ENCODE results near the gene AIF1L. TPM values are rescaled to one million over a fixed set of nuclear protein-coding genes. Genes with fewer than 3 reads are reported as not detected.

AIF1L gene
- total RNA-seq, 1 donor from 2014 or later: 23.7 TPM

GRCh38 chr9:131117762-131118145 lies 21.4 kb downstream of the AIF1L start:
- peaks cover 8% of the 10 kb centered on the region for H3K4me1 ChIP-seq (ENCODE audit: insufficient read depth, low read length)
- H3K27ac ChIP-seq (ENCODE audit: low read depth, low read length): no peak overlapping the region
- no peak overlapping the region for H3K4me3 ChIP-seq (ENCODE audit: insufficient read depth, low read depth, low read length)
- H2AFZ ChIP-seq (ENCODE audit: low read depth, low read length): no peak overlapping the region
- Mint-ChIP-seq H3K27me3 (ENCODE audit: low read depth, unreplicated experiment) (peaks cover 2% of the 10 kb centered on the region), H3K4me1 (ENCODE audit: low read depth, unreplicated experiment) (peaks cover 4% of the 10 kb centered on the region), H3K4me3 (ENCODE audit: unreplicated experiment) (no peak overlapping the region), H3K27ac (ENCODE audit: unreplicated experiment) (no peak overlapping the region), H3K36me3 (ENCODE audit: low read depth, unreplicated experiment) (no peaks in the 10 kb centered on the region), H3K9me3 (ENCODE audit: unreplicated experiment) (peaks cover under 1% of the 10 kb centered on the region)
- no peak for FAIRE-seq
- H4K20me1 ChIP-seq (ENCODE audit: insufficient read depth, low read length): no peaks in the 10 kb centered on the region
- no peak overlapping the region for H3K9ac ChIP-seq (ENCODE audit: low read length)
- no peaks in the 10 kb centered on the region for H3K36me3 ChIP-seq (ENCODE audit: insufficient read depth, low read length)
- no peak for DNase-seq (ENCODE audit: low read depth)
- H3K4me2 ChIP-seq (ENCODE audit: low read length): no peak overlapping the region
- H3K9me3 ChIP-seq (ENCODE audit: insufficient read depth, low read depth, low read length): no peaks in the 10 kb centered on the region
- no peaks in the 10 kb centered on the region for H3K79me2 ChIP-seq (ENCODE audit: insufficient read depth, low read length)
- no peaks in the 10 kb centered on the region for H3K27me3 ChIP-seq (ENCODE audit: insufficient read depth, low read length)
- TF ChIP-seq EZH2 (IDR thresholded peaks at IDR 0.05; ENCODE audit: insufficient read depth, low read length) (no peak), CTCF (IDR thresholded peaks at IDR 0.05; ENCODE audit: insufficient read depth, low read depth, low read length) (no peak)

- Mint-ChIP-seq H3K27ac (ENCODE audit: unreplicated experiment) (no peak overlapping the region), H3K9me3 (ENCODE audit: unreplicated experiment) (peaks cover 2% of the 10 kb centered on the region), H3K27me3 (ENCODE audit: low read depth, unreplicated experiment) (no peaks in the 10 kb centered on the region), H3K36me3 (ENCODE audit: low read depth, unreplicated experiment) (no peaks in the 10 kb centered on the region), H3K4me1 (ENCODE audit: low read depth, unreplicated experiment) (no peaks in the 10 kb centered on the region), H3K4me3 (ENCODE audit: unreplicated experiment) (no peak overlapping the region)
- Histone ChIP-seq H3K9me3 (ENCODE audit: insufficient read depth, low read depth, low read length) (no peaks in the 10 kb centered on the region), H2AFZ (ENCODE audit: low read depth, low read length) (no peak overlapping the region), H3K27ac (ENCODE audit: low read depth, low read length) (no peak overlapping the region), H3K79me2 (ENCODE audit: insufficient read depth, low read length) (no peaks in the 10 kb centered on the region), H3K4me2 (ENCODE audit: low read length) (no peak overlapping the region), H3K4me1 (ENCODE audit: insufficient read depth, low read length) (peaks cover 9% of the 10 kb centered on the region), H4K20me1 (ENCODE audit: insufficient read depth, low read length) (no peaks in the 10 kb centered on the region), H3K27me3 (ENCODE audit: insufficient read depth, low read length) (no peaks in the 10 kb centered on the region), H3K36me3 (ENCODE audit: insufficient read depth, low read length) (no peaks in the 10 kb centered on the region), H3K9ac (ENCODE audit: low read length) (no peak overlapping the region), H3K4me3 (ENCODE audit: insufficient read depth, low read depth, low read length) (no peak overlapping the region)
- no peak for FAIRE-seq
- TF ChIP-seq CTCF (IDR thresholded peaks at IDR 0.05; ENCODE audit: insufficient read depth, low read depth, low read length): no peak
- TF ChIP-seq EZH2 (IDR thresholded peaks at IDR 0.05; ENCODE audit: insufficient read depth, low read length): no peak
- no peak for DNase-seq (ENCODE audit: low read depth)
Observed at GRCh38 chr9:131119600-131119999, 23.3 kb downstream of the AIF1L start.

GRCh38 chr9:131120620-131121228 lies 24.4 kb downstream of the AIF1L start:
- Histone ChIP-seq H3K4me2 (ENCODE audit: low read length) (no peak overlapping the region), H3K9me3 (ENCODE audit: insufficient read depth, low read depth, low read length) (no peaks in the 10 kb centered on the region), H3K4me3 (ENCODE audit: insufficient read depth, low read depth, low read length) (no peak overlapping the region), H4K20me1 (ENCODE audit: insufficient read depth, low read length) (no peaks in the 10 kb centered on the region), H2AFZ (ENCODE audit: low read depth, low read length) (no peak overlapping the region), H3K36me3 (ENCODE audit: insufficient read depth, low read length) (no peaks in the 10 kb centered on the region), H3K27ac (ENCODE audit: low read depth, low read length) (no peak overlapping the region), H3K4me1 (ENCODE audit: insufficient read depth, low read length) (peaks cover 12% of the 10 kb centered on the region), H3K9ac (ENCODE audit: low read length) (no peak overlapping the region), H3K79me2 (ENCODE audit: insufficient read depth, low read length) (peaks cover 3% of the 10 kb centered on the region), H3K27me3 (ENCODE audit: insufficient read depth, low read length) (no peaks in the 10 kb centered on the region)
- DNase-seq (ENCODE audit: low read depth): no peak
- TF ChIP-seq EZH2 (IDR thresholded peaks at IDR 0.05; ENCODE audit: insufficient read depth, low read length): no peak
- TF ChIP-seq CTCF (IDR thresholded peaks at IDR 0.05; ENCODE audit: insufficient read depth, low read depth, low read length): no peak
- H3K4me3 Mint-ChIP-seq (ENCODE audit: unreplicated experiment): no peak overlapping the region
- H3K9me3 Mint-ChIP-seq (ENCODE audit: unreplicated experiment): peaks cover 2% of the 10 kb centered on the region
- H3K36me3 Mint-ChIP-seq (ENCODE audit: low read depth, unreplicated experiment): no peaks in the 10 kb centered on the region
- H3K4me1 Mint-ChIP-seq (ENCODE audit: low read depth, unreplicated experiment): peaks cover 4% of the 10 kb centered on the region
- H3K27ac Mint-ChIP-seq (ENCODE audit: unreplicated experiment): no peak overlapping the region
- no peaks in the 10 kb centered on the region for H3K27me3 Mint-ChIP-seq (ENCODE audit: low read depth, unreplicated experiment)
- FAIRE-seq: no peak

All from astrocyte (in vitro differentiated cells and primary cell).